ENCODE measurements around the gene LAMA2. TPM values are rescaled to one million over a fixed set of nuclear protein-coding genes. Genes with fewer than 3 reads are reported as not detected.
"Not testable (repeated sequence)": the region's sequence is repeated elsewhere in the genome, so short reads cannot be mapped to it uniquely, and the experiment has no call there.

The LAMA2 gene
- total RNA-seq, 3 donors from 2014 or later (not counting 1 experiment from before 2014, with no cell fraction given): 2.1 to 5.3 (median 3.6) TPM

GRCh38 chr6:129164032-129164431, 281.1 kb downstream of the LAMA2 start:
- Mint-ChIP-seq H3K9me3 (no peaks in the 10 kb centered on the region), H3K27ac (no peak overlapping the region), H3K27me3 (ENCODE audit: low read depth in 2 of 2) (no peaks in the 10 kb centered on the region), H3K4me3 (no peak overlapping the region), H3K4me1 (no peaks in the 10 kb centered on the region), H3K36me3 (no peaks in the 10 kb centered on the region)
- Histone ChIP-seq H3K4me3 (ENCODE audit: low read length) (no peak overlapping the region), H3K4me1 (ENCODE audit: control insufficient read depth, insufficient read depth, low read length) (no peaks in the 10 kb centered on the region), H3K9me3 (ENCODE audit: control insufficient read depth, insufficient read depth, low read length) (no peaks in the 10 kb centered on the region), H3K27ac (ENCODE audit: low read length) (no peak overlapping the region), H3K27me3 (ENCODE audit: control insufficient read depth, insufficient read depth, low read length) (no peaks in the 10 kb centered on the region), H3K36me3 (ENCODE audit: control insufficient read depth, insufficient read depth, low read length) (no peaks in the 10 kb centered on the region)
- DNase-seq: no peak
- 100% methylated on average over 2 of the region's 3 CpGs for WGBS (ENCODE audit: insufficient coverage)
- no peak for ATAC-seq
- intact Hi-C loops (cut with micrococcal nuclease): no loop called here
- no peak for TF ChIP-seq CTCF (IDR thresholded peaks at IDR 0.05)

GRCh38 chr6:129172279-129172995, 289.5 kb downstream of the LAMA2 start:
- intact Hi-C loops (cut with micrococcal nuclease); H3K36me3 Mint-ChIP-seq; DNase-seq; H3K4me3 Mint-ChIP-seq; H3K4me3 ChIP-seq (ENCODE audit: low read length); H3K9me3 ChIP-seq (ENCODE audit: control insufficient read depth, insufficient read depth, low read length); H3K4me1 ChIP-seq (ENCODE audit: control insufficient read depth, insufficient read depth, low read length); H3K27ac Mint-ChIP-seq; ATAC-seq; H3K27me3 ChIP-seq (ENCODE audit: control insufficient read depth, insufficient read depth, low read length); H3K36me3 ChIP-seq (ENCODE audit: control insufficient read depth, insufficient read depth, low read length); H3K27ac ChIP-seq (ENCODE audit: low read length); H3K9me3 Mint-ChIP-seq; H3K4me1 Mint-ChIP-seq: not testable (repeated sequence)
- 43% methylated on average over 20 of the region's 20 CpGs for WGBS (ENCODE audit: insufficient coverage)
- H3K27me3 Mint-ChIP-seq (ENCODE audit: low read depth in 2 of 2): peaks cover 12 to 23% of the 10 kb centered on the region in 2 donors

GRCh38 chr6:129175066-129175465, 292.1 kb downstream of the LAMA2 start:
- H3K9me3 Mint-ChIP-seq: no peaks in the 10 kb centered on the region
- Histone ChIP-seq H3K4me3 (ENCODE audit: low read length) (no peak overlapping the region), H3K27me3 (ENCODE audit: control insufficient read depth, insufficient read depth, low read length) (peaks cover 7% of the 10 kb centered on the region), H3K4me1 (ENCODE audit: control insufficient read depth, insufficient read depth, low read length) (no peaks in the 10 kb centered on the region), H3K9me3 (ENCODE audit: control insufficient read depth, insufficient read depth, low read length) (no peaks in the 10 kb centered on the region), H3K36me3 (ENCODE audit: control insufficient read depth, insufficient read depth, low read length) (no peaks in the 10 kb centered on the region), H3K27ac (ENCODE audit: low read length) (no peak overlapping the region)
- ATAC-seq (no peak), DNase-seq (no peak)
- no peak for TF ChIP-seq CTCF (IDR thresholded peaks at IDR 0.05)
- H3K27ac Mint-ChIP-seq: no peak overlapping the region
- H3K36me3 Mint-ChIP-seq: no peaks in the 10 kb centered on the region
- peaks cover 15 to 29% of the 10 kb centered on the region in 2 donors for H3K27me3 Mint-ChIP-seq (ENCODE audit: low read depth in 2 of 2)
- H3K4me1 Mint-ChIP-seq: no peaks in the 10 kb centered on the region
- intact Hi-C loops (cut with micrococcal nuclease): no loop called here
- WGBS (ENCODE audit: insufficient coverage): no CpG with 5 or more reads among the region's 1 CpG
- H3K4me3 Mint-ChIP-seq: no peak overlapping the region

GRCh38 chr6:129177801-129178200, 294.9 kb downstream of the LAMA2 start:
- Histone ChIP-seq H3K9me3 (ENCODE audit: control insufficient read depth, insufficient read depth, low read length) (no peaks in the 10 kb centered on the region), H3K27ac (ENCODE audit: low read length) (no peak overlapping the region), H3K36me3 (ENCODE audit: control insufficient read depth, insufficient read depth, low read length) (no peaks in the 10 kb centered on the region), H3K27me3 (ENCODE audit: control insufficient read depth, insufficient read depth, low read length) (peaks cover 7% of the 10 kb centered on the region), H3K4me1 (ENCODE audit: control insufficient read depth, insufficient read depth, low read length) (no peaks in the 10 kb centered on the region), H3K4me3 (ENCODE audit: low read length) (no peak overlapping the region)
- Mint-ChIP-seq H3K4me1 (no peaks in the 10 kb centered on the region), H3K4me3 (no peak overlapping the region), H3K36me3 (no peaks in the 10 kb centered on the region), H3K9me3 (no peaks in the 10 kb centered on the region), H3K27me3 (ENCODE audit: low read depth in 2 of 2) (peaks cover 18 to 29% of the 10 kb centered on the region in 2 donors), H3K27ac (no peak overlapping the region)
- DNase-seq (no peak), ATAC-seq (no peak)
- intact Hi-C loops (cut with micrococcal nuclease): no loop called here
- no peak for TF ChIP-seq CTCF (IDR thresholded peaks at IDR 0.05)
- 64% methylated on average over 1 of the region's 4 CpGs for WGBS (ENCODE audit: insufficient coverage)
